ENCODE data around the gene FNDC3B. TPM values are rescaled to one million over a fixed set of nuclear protein-coding genes. Genes with fewer than 3 reads are reported as not detected.

The FNDC3B gene
- total RNA-seq, 1 experiment from 2014 or later, result 173 TPM

GRCh38 chr3:172069478-172069877 is 30.1 kb downstream of the FNDC3B start:
- no TSS peak for BruUV-seq (replicated peaks)
- peaks cover 78% of the 10 kb centered on the region for H3K4me1 ChIP-seq (ENCODE audit: control insufficient read depth, insufficient read depth, low read length)
- CTCF ChIA-PET, result no interaction called here
- DNase-seq (ENCODE audit: low read depth, low spot score), result no peak
- intact Hi-C loops (cut with micrococcal nuclease; ENCODE audit: unreplicated experiment) (no loop called here), in situ Hi-C loops (cut with HindIII; ENCODE audit: low pct_unique_long_range_greater_than_20kb, low sequenced_read_pairs) (no loop called here)
- TF ChIP-seq POLR2AphosphoS5 (IDR thresholded peaks at IDR 0.05; ENCODE audit: low read depth, low read length) (no peak), SIN3A (IDR thresholded peaks at IDR 0.05; ENCODE audit: borderline replicate concordance, insufficient read depth, low read depth, low read length) (no peak), TCF7L2 (IDR thresholded peaks at IDR 0.05; ENCODE audit: low read depth, low read length) (no peak), CTCF (IDR thresholded peaks at IDR 0.05) (no peak), REST (IDR thresholded peaks at IDR 0.05; ENCODE audit: insufficient read depth in 1 of 2, low read depth in 2 of 2, low read length in 1 of 2) (no peak)
- no peak overlapping the region for H3K4me3 ChIP-seq (ENCODE audit: low read depth in 2 of 2, low read length in 2 of 2)
- H3K27me3 ChIP-seq (ENCODE audit: control insufficient read depth, insufficient read depth, low read length), result no peaks in the 10 kb centered on the region
- H3K27ac ChIP-seq (ENCODE audit: low read length), result no peak overlapping the region
- no peaks in the 10 kb centered on the region for H3K9me3 ChIP-seq (ENCODE audit: control insufficient read depth, insufficient read depth, low read depth, low read length)
- no peaks in the 10 kb centered on the region; the same call in 1 of the 2 replicates for H3K36me3 ChIP-seq (ENCODE audit: control insufficient read depth, insufficient read depth, low read length)
- ATAC-seq, result no peak
- POLR2A ChIA-PET, result no interaction called here

GRCh38 chr3:172070269-172070668 is 30.9 kb downstream of the FNDC3B start:
- CTCF ChIA-PET, result no interaction called here
- in situ Hi-C loops (cut with HindIII; ENCODE audit: low pct_unique_long_range_greater_than_20kb, low sequenced_read_pairs), result no loop called here
- TSS peak; percentile 4 for BruUV-seq (replicated peaks)

GRCh38 chr3:172070802-172071201 is 31.4 kb downstream of the FNDC3B start:
- TF ChIP-seq REST (IDR thresholded peaks at IDR 0.05; ENCODE audit: insufficient read depth in 1 of 2, low read depth in 2 of 2, low read length in 1 of 2) (no peak), SIN3A (IDR thresholded peaks at IDR 0.05; ENCODE audit: borderline replicate concordance, insufficient read depth, low read depth, low read length) (no peak), POLR2AphosphoS5 (IDR thresholded peaks at IDR 0.05; ENCODE audit: low read depth, low read length) (no peak), CTCF (IDR thresholded peaks at IDR 0.05) (no peak), TCF7L2 (IDR thresholded peaks at IDR 0.05; ENCODE audit: low read depth, low read length) (no peak)
- no peaks in the 10 kb centered on the region; the same call in 1 of the 2 replicates for H3K36me3 ChIP-seq (ENCODE audit: control insufficient read depth, insufficient read depth, low read length)
- DNase-seq (ENCODE audit: low read depth, low spot score) (no peak), ATAC-seq (no peak)
- H3K9me3 ChIP-seq (ENCODE audit: control insufficient read depth, insufficient read depth, low read depth, low read length), result no peaks in the 10 kb centered on the region
- ChIA-PET CTCF (no interaction called here), POLR2A (interaction anchor here (0.8 kb wide), 1 partner anchor 358 kb away, joined by 5 read pairs; no protein-coding TSS in a partner anchor)
- no peak overlapping the region for H3K27ac ChIP-seq (ENCODE audit: low read length)
- intact Hi-C loops (cut with micrococcal nuclease; ENCODE audit: unreplicated experiment) (no loop called here), in situ Hi-C loops (cut with HindIII; ENCODE audit: low pct_unique_long_range_greater_than_20kb, low sequenced_read_pairs) (no loop called here)
- H3K27me3 ChIP-seq (ENCODE audit: control insufficient read depth, insufficient read depth, low read length), result no peaks in the 10 kb centered on the region
- H3K4me3 ChIP-seq (ENCODE audit: low read depth in 2 of 2, low read length in 2 of 2), result no peak overlapping the region
- no TSS peak for BruUV-seq (replicated peaks)
- H3K4me1 ChIP-seq (ENCODE audit: control insufficient read depth, insufficient read depth, low read length), result peaks cover 79% of the 10 kb centered on the region

More at GRCh38 chr3:172070269-172070668, 30.9 kb downstream of the FNDC3B start:
- Histone ChIP-seq H3K27ac (ENCODE audit: low read length) (no peak overlapping the region), H3K9me3 (ENCODE audit: control insufficient read depth, insufficient read depth, low read depth, low read length) (no peaks in the 10 kb centered on the region), H3K4me3 (ENCODE audit: low read depth in 2 of 2, low read length in 2 of 2) (no peak overlapping the region), H3K36me3 (ENCODE audit: control insufficient read depth, insufficient read depth, low read length) (no peaks in the 10 kb centered on the region; the same call in 1 of the 2 replicates), H3K4me1 (ENCODE audit: control insufficient read depth, insufficient read depth, low read length) (peaks cover 82% of the 10 kb centered on the region), H3K27me3 (ENCODE audit: control insufficient read depth, insufficient read depth, low read length) (no peaks in the 10 kb centered on the region)
- TF ChIP-seq SIN3A (IDR thresholded peaks at IDR 0.05; ENCODE audit: borderline replicate concordance, insufficient read depth, low read depth, low read length) (no peak), TCF7L2 (IDR thresholded peaks at IDR 0.05; ENCODE audit: low read depth, low read length) (no peak)
- POLR2A ChIA-PET, result interaction anchor here (0.8 kb wide), 1 partner anchor 358 kb away, joined by 5 read pairs; no protein-coding TSS in a partner anchor
- intact Hi-C loops (cut with micrococcal nuclease; ENCODE audit: unreplicated experiment), result no loop called here
- no peak for ATAC-seq
- DNase-seq (ENCODE audit: low read depth, low spot score), result no peak
